ENCODE results near the gene RGL3. TPM values are rescaled to one million over a fixed set of nuclear protein-coding genes. Genes with fewer than 3 reads are reported as not detected.

The RGL3 gene
- total RNA-seq, 1 experiment from 2014 or later = not detected

GRCh38 chr19:11451327-11451870 lies 32.3 kb upstream of the RGL3 start:
- H3K4me3 Mint-ChIP-seq (ENCODE audit: unreplicated experiment) = no peak overlapping the region
- no TSS peak for BruUV-seq (replicated peaks)
- CTCF ChIA-PET = interaction anchor here (0.8 kb wide), 1 partner anchor 12 kb away, joined by 4 read pairs; no protein-coding TSS in a partner anchor
- H3K36me3 Mint-ChIP-seq (ENCODE audit: insufficient read depth, unreplicated experiment) = peaks cover 6% of the 10 kb centered on the region
- no peaks in the 10 kb centered on the region for H3K4me1 Mint-ChIP-seq (ENCODE audit: insufficient read depth, unreplicated experiment)
- intact Hi-C loops (cut with micrococcal nuclease) = no loop called here
- no peak for DNase-seq (ENCODE audit: unreplicated experiment)
- no peaks in the 10 kb centered on the region for H3K9me3 Mint-ChIP-seq (ENCODE audit: unreplicated experiment)
- no peak overlapping the region for H3K27ac Mint-ChIP-seq (ENCODE audit: low read depth, unreplicated experiment)
- H3K27me3 Mint-ChIP-seq (ENCODE audit: insufficient read depth, unreplicated experiment) = no peaks in the 10 kb centered on the region
- POLR2A ChIA-PET = interaction anchor here (0.6 to 1.3 kb wide), 2 partner anchors 8 to 103 kb away, joined by 3 read pairs; no protein-coding TSS in a partner anchor
- no peak for TF ChIP-seq CTCF (IDR thresholded peaks at IDR 0.05; ENCODE audit: unreplicated experiment)

- H3K27ac Mint-ChIP-seq (ENCODE audit: low read depth, unreplicated experiment) = no peak overlapping the region
- TF ChIP-seq CTCF (IDR thresholded peaks at IDR 0.05; ENCODE audit: unreplicated experiment) = no peak
- peaks cover 6% of the 10 kb centered on the region for H3K36me3 Mint-ChIP-seq (ENCODE audit: insufficient read depth, unreplicated experiment)
- intact Hi-C loops (cut with micrococcal nuclease) = no loop called here
- ChIA-PET CTCF (no interaction called here), POLR2A (no interaction called here)
- no peak overlapping the region for H3K4me3 Mint-ChIP-seq (ENCODE audit: unreplicated experiment)
- no peaks in the 10 kb centered on the region for H3K27me3 Mint-ChIP-seq (ENCODE audit: insufficient read depth, unreplicated experiment)
- BruUV-seq (replicated peaks) = no TSS peak
- no peak for DNase-seq (ENCODE audit: unreplicated experiment)
- H3K9me3 Mint-ChIP-seq (ENCODE audit: unreplicated experiment) = no peaks in the 10 kb centered on the region
- no peaks in the 10 kb centered on the region for H3K4me1 Mint-ChIP-seq (ENCODE audit: insufficient read depth, unreplicated experiment)
These were observed 31.6 kb upstream of the RGL3 start for GRCh38 chr19:11450570-11451326.

- H3K36me3 Mint-ChIP-seq (ENCODE audit: insufficient read depth, unreplicated experiment) = peaks cover 9% of the 10 kb centered on the region
- POLR2A ChIA-PET = no interaction called here
- no peaks in the 10 kb centered on the region for H3K4me1 Mint-ChIP-seq (ENCODE audit: insufficient read depth, unreplicated experiment)
- no peaks in the 10 kb centered on the region for H3K9me3 Mint-ChIP-seq (ENCODE audit: unreplicated experiment)
- H3K27ac Mint-ChIP-seq (ENCODE audit: low read depth, unreplicated experiment) = no peak overlapping the region
- no peak overlapping the region for H3K4me3 Mint-ChIP-seq (ENCODE audit: unreplicated experiment)
- TF ChIP-seq CTCF (IDR thresholded peaks at IDR 0.05; ENCODE audit: unreplicated experiment) = no peak
- CTCF ChIA-PET = no interaction called here
- intact Hi-C loops (cut with micrococcal nuclease) = loop anchor here (10.0 kb wide), 1 partner anchor 314 kb away; no protein-coding TSS in a partner anchor
- H3K27me3 Mint-ChIP-seq (ENCODE audit: insufficient read depth, unreplicated experiment) = no peaks in the 10 kb centered on the region
- no peak for DNase-seq (ENCODE audit: unreplicated experiment)
- TSS peak; percentile 39 for BruUV-seq (replicated peaks)
These were observed 29.9 kb upstream of the RGL3 start for GRCh38 chr19:11448923-11449554.

- H3K27me3 Mint-ChIP-seq (ENCODE audit: insufficient read depth, unreplicated experiment) = no peaks in the 10 kb centered on the region
- H3K4me3 Mint-ChIP-seq (ENCODE audit: unreplicated experiment) = no peak overlapping the region
- CTCF ChIA-PET = interaction anchor here (0.6 kb wide), 1 partner anchor 12 kb away, joined by 5 read pairs; no protein-coding TSS in a partner anchor
- H3K9me3 Mint-ChIP-seq (ENCODE audit: unreplicated experiment) = no peaks in the 10 kb centered on the region
- no peak for DNase-seq (ENCODE audit: unreplicated experiment)
- intact Hi-C loops (cut with micrococcal nuclease) = loop anchor here (10.0 kb wide), 1 partner anchor 314 kb away; no protein-coding TSS in a partner anchor
- TF ChIP-seq CTCF (IDR thresholded peaks at IDR 0.05; ENCODE audit: unreplicated experiment) = no peak
- H3K4me1 Mint-ChIP-seq (ENCODE audit: insufficient read depth, unreplicated experiment) = no peaks in the 10 kb centered on the region
- POLR2A ChIA-PET = interaction anchor here (0.5 to 0.7 kb wide), 2 partner anchors 43 to 305 kb away, joined by 3 read pairs; no protein-coding TSS in a partner anchor
- no peak overlapping the region for H3K27ac Mint-ChIP-seq (ENCODE audit: low read depth, unreplicated experiment)
- BruUV-seq (replicated peaks) = no TSS peak
- H3K36me3 Mint-ChIP-seq (ENCODE audit: insufficient read depth, unreplicated experiment) = peaks cover 14% of the 10 kb centered on the region
These were observed 29.3 kb upstream of the RGL3 start for GRCh38 chr19:11448410-11448809.

All from MCF 10A (cell line).